Hepatic stellate cell (primary cell): Measurements from ENCODE around the gene GDI1.
A peak's percentile ranks its signal among the peaks of the same experiment; 100 is the strongest.
"Not testable (repeated sequence)": the region's sequence is repeated elsewhere in the genome, so short reads cannot be mapped to it uniquely, and the experiment has no call there.

Experiments used
- DNase-seq: peaks from one replicate; pipeline ENCODE4 v3.0.0; 2011; ENCODE audit warnings: low spot score

Gene GDI1

DNA sequence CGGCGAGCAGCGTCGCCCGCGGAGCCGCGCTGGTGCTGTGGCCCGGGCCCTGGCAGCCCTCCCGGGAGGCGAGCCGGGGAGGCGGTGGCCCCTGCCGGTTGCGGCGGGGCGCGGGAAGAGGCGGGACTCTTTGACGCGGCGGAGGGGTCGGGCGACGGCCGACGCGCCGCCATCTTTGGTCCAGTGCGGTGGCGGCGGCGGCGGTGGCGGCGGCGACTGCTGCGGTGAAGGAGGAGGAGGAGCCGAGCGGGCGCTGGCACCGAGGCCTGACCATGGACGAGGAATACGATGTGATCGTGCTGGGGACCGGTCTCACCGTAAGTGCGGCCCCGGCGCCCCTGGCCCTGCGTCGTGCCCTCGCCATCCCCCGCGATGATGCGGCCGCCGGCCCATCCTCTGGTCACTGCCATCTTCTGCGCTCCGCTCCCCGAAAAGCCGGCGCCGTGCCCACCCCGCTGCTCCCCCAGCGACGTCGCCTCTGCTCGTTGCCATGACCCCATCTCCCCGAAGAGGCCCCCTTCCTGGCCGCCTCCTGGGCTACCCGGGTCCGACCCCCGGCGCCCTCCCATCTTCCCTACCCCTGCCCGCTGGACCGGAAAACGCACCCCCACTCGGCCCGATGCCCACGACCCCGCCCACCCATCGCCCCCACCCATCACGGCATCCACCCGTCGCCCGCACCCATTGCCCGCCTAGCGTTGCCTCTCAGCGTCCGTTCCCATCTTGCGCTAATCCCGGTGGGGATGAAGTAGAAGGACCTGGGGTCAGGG lies at the start of gene GDI1:
GDI1 (plus strand) TSS at position 172 of the 770 bp plus-strand sequence; CDS start at position 273, 101 bp downstream.
- DNase-seq: peak; percentile 73

DNA sequence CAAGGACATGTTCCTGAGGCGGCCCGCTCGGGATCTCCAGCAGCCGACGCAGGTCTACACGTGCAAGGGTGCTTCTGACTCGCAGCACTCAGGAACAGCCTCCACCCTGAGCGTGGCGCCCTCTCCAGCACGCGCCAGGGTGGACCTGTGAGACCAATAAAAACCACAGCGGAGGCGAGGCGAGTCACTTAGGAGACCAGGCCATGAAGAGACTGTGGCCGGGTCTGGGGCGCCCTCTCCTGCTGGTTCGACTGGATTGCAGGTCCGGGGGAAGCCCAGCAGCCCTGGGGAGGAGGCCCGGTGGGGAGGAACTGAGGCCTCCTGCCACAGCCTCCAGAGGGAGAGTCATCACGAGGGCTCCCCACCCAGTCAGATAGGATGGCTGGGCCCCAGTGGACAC lies 48.9 kb upstream of the GDI1 start:
- DNase-seq: not testable (repeated sequence)

DNA sequence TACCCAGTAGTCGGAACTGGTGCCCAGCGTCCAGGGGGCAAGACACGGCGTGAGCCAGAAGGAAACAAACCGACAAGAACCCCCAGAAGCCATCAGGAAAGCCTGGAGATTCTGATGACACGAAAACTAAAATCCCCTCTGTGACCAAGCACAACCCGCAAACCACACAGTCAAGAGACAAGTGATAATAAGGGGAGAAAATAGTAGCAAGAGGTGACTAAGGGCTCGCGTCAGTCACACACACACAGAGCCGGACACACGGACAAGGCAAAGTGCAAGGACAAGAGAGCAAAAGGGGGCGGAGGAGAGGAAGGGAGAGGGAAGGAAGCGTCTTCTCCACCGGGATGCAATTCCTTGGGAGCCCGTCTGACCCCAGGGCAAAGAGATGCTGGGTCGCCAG lies 48.3 kb upstream of the GDI1 start:
- DNase-seq: not testable (repeated sequence)

DNA sequence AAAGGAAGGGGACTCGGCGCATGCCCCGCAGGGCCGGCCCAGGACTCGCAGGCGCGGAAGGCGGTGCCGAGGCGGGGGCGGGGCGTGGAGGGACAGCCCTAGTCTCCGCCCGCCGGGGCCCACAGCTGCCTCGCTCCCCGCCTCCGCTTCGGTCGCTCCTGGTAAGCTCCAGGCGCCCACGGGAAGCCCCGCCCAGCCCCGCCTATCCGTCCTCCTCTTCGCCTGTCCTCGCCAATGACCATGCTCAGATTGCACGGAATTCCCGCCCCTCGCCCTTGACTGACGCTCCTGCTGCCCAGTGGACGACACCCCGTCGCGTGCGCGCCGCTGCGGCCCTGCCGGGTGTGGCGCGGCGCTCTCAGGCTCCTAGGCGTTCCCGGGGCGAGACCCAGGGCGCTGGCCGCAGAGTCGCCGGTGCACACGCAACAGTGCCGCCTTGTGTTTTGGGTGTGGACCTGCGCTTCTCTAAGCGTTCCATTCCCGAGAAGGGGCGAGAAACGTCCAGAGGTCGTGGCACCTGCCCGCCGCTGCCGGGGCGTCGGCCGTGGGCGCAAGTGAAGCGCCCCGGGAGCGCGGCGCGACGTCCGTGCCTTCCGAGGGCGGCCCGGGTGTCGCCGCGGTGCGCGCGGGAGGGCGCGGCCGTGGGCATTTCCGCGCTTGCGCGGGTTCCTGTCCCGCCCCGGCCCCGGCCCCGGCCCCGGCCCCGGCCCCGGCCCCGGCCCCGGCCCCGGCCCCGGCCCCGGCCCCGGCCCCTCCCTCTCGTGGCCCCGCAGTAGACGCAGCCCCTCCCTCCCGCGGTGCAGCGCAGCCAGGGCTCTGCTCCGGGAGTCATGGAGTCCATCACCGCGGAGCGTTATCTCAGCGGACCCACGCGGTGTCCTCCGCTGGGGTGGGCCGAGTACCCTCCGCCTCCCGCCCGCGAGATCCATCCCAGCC lies 46.9 kb upstream of the GDI1 start:
- not testable (repeated sequence) for DNase-seq

DNA sequence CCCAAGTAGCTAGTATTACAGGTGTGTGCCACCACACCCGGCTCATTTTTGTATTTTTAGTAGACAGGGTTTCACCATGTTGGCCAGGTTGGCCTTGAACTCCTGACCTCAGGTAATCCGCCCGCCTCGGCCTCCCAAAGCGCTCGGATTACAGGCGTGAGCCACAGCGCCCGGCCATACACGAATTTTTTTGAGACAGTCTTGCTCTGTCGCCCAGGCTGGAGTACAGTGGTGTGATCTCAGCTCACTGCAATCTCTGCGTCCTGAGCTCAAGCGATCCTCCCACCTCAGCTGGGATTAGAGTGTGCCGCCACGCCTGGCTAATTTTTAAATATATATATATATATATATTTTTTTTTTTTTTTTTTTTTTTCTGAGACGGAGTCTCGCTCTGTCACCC lies 40.6 kb upstream of the GDI1 start:
- not testable (repeated sequence) for DNase-seq

DNA sequence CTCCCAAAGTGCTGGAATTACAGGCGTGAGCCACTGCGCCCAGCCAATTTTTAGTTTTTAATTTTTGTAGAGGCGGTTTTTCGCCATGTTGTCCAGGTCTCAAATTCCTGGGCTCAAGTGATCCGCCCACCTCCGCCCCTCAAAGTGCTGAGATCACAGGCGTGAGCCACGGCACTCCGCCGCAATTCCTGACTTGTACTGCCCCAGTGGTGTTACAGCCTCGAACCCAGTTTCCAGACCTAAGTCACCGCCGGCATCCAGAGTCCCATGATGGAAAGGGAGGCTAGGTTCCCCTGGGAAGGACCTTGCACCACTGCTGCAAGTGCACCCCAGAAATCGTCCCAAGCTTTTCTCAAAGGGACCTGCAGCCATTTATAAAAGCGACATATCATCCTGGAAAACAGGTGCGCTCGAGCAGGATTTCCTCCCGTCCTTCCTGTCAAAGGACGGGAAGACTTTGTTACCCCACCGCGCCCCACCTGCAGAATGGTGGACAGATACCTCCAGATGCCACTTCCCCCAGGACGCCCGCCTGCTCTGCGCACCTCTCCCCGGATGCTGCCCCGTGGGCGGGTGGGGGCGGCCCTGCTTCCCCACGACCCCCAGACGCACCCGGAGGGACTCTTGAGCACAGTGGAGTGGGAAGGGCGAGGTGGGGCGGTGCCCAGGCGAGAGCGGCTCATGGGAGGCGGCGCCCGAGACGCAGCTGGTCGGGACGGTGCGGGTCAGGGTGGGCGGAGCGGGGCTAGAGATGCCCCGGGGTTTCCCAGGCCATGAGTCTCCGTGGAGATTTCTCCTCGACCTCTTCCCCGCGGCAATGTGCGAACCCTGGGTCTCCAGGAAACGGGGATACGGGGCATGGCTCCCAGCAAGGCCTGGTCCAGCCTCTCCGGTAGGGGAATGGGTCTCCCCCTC lies 39.7 kb upstream of the GDI1 start:
- peak; percentile 64 for DNase-seq

DNA sequence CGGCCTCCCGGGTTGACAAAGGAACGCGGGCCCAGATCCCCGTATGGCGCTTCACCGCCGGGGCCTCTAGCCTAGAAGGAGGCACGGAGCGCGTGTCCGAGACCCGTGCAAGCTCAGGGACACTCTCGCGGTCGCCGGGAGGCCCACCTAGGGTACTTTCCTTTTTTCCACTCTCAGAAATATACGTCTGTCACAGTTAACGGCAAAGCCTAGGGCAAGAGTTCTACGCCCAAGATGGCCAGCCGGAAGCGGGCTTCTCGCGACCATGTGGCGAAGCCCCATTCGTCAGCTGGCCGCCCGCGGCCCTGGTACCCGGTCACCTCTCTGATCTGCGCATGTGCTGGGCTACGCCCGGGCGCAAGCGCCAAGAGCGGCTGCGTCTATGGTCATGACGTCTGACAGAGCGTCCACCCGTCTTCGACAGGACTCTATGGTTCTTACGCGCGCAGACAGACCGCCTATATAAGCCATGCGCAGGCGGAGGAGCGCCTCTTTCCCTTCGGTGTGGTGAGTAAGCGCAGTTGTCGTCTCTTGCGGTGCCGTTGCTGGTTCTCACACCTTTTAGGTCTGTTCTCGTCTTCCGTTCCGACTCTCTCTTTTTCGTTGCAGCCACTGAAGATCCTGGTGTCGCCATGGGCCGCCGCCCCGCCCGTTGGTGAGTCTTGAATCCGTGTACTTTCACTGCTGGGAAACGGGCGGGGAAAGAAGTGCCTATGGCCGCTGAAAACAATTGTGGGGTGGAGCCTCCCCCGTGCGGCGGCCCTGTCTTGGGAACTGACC lies 38.9 kb upstream of the GDI1 start, which contains the start of gene RPL10:
RPL10 (plus strand) TSS at position 490 of the 780 bp plus-strand sequence; CDS start at position 633, 143 bp downstream.
- DNase-seq: peak; percentile 98

DNA sequence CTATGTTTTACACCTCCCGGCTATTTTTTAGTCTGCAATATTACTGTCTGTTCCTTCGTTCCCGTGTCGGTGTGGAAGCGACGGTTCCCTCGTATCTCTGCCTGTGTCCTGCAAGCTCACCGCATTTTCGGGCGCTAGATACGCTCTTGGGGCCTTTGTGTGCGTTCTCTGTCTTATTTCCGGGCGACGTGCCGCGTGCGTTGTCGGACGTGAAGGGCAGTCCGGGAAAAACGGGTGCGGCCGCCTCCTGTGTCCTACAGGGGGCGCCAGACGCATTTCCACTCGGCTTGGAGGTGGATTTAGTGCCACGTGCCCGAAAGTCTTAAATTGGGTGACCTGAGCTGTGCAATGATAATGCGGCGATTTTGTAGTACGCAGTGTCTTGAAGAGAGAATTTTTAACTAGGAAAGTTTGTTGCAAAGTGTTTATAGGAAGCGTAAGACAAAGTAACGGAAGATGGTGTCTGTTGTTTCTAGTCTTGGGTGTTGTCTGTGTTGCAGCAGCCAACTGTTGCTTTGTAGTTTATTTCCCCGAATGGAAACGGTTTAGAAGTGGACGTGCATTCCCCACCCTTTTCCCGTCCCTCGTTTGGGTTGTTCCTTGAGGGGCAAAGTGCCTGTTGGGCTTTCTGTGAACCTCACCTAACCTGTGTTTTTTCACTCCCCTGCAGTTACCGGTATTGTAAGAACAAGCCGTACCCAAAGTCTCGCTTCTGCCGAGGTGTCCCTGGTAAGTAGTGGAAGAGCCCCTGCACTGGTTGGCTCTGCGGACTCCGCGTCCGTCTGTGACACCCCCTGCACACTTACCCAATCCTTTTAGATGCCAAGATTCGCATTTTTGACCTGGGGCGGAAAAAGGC lies 38.1 kb upstream of the GDI1 start:
- no peak for DNase-seq

DNA sequence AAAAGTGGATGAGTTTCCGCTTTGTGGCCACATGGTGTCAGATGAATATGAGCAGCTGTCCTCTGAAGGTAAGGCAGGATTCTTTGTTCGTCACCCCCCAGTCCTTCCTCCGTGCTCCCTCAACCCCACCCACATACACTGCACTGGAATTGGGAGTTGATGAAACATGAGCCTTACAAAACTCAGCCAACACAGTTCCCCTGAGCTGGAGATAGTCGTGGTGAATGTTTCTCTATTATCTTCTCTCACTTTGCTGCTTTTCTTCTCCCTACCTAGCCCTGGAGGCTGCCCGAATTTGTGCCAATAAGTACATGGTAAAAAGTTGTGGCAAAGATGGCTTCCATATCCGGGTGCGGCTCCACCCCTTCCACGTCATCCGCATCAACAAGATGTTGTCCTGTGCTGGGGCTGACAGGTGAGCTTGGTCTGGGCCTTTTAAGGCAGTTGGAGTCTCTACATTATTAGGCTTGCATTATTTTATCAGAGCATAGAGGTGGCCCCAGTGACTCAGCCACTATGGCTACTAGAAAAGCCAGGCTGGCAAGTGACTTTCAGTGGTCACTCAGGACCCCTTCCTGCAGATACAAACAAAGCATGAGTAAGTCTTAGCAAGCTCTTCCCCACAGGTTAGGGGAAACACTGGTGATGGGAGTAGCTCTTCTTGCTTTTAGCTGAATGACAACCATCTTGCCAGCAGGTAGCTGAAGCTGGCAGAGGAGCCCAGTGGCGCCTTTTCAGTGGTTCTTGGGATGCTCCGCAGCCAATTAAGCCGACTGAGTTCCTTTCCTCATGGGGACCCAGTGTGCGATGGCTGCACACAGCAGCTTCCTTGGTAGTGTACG lies 37.2 kb upstream of the GDI1 start:
- DNase-seq: no peak

DNA sequence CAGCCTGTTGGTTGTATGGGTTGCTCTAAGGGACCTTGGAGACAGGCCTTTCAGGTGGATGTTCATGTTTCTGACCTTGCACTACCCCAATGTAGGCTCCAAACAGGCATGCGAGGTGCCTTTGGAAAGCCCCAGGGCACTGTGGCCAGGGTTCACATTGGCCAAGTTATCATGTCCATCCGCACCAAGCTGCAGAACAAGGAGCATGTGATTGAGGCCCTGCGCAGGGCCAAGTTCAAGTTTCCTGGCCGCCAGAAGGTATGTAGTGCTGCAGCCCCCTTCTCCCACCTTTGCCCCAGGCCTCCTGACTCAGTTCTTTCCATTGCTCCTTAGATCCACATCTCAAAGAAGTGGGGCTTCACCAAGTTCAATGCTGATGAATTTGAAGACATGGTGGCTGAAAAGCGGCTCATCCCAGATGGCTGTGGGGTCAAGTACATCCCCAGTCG lies 36.6 kb upstream of the GDI1 start:
- DNase-seq: not testable (repeated sequence)

DNA sequence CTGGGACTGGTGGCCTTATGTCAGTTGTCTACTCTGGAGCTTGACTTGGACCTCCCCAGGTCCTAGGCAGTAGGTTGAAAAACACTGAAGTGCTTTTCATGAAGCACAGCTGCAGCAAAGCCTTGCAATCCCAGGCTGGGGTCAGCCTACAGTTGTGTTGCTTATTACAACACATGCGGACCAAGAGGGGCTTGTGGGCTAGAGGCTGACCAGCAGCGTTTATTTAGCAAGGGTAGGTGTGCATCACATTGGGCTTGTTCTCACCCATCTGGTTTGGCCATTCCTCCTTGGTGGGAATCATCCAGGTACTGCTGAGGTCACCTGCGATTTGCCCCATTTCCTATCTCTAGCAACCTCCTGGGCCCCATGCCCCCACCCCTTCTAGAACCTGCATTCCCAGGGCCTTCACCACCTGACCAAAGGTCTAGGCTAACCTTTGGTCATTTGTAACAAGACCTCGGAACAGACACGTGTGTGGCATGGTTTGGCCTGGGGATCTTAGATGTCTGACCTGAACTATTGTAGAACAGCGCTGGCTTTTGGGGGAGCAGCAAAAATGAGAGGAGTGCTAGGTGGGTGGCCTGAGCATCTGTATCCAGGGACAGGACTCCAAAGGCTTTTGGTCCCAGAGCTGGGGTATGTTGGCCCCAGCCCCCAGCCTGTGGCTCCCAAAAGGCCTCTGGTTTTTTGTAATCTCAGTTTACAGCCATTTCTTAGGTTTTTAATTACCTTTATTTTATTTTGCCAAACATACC lies 35.7 kb upstream of the GDI1 start:
- no peak for DNase-seq

DNA sequence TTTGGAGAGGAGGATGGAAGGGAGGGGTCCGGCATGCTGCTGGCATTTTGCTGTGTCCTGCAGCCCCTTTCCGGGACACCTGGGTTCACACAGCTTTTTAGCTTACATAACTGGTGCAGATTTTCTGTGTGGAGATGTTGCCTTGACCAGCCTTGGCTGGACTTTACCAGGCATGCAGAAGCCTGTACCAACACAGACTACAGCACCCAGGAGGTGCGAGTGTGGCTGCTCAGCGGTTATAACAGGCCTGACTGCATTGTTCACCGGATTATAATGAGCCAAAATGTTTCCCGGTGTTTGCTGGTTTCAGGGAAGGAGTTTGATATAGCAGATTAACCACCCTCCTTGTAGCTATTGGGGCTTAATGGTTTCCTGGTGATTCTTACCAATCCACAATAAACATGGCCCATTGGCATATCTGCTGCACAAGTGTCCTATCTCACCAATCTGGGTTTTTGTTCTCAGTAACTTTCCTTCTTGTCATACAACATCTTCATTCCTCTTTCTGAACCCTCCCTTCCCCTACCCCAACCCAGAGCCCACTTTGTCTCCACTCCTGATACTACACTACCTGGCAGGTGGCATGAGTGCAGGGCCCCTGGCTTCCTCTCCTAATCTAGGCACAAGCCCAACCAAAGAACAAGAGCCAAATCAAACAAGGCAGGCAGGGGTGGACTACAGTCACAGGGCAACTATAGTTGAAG lies 34.9 kb upstream of the GDI1 start:
- DNase-seq: no peak

DNA sequence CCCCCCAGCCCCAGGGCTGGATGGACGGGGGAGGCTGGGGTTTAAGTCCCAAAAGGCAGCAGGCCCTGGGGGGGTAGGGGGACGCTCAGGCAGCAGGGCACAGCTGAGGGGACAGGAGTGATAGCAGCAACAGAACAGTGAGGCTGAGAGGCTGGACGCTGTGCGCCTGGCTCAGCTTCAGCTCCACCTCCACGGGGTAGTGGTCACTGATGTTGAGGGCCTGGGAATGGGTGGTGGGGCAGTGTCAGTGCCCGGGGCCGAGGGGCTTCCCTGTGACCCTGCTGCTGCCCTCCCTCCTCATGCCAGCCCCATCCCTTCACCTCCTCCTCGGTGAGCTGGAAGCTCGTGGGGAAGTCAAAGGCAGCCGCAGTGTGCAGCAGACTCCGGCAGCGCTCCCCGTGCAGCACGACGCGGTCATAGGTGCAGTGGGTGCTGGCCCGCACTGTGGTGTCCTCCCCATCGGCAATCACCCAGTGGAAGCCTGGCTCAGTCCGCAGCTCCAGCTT lies 34.3 kb upstream of the GDI1 start:
- no peak for DNase-seq

DNA sequence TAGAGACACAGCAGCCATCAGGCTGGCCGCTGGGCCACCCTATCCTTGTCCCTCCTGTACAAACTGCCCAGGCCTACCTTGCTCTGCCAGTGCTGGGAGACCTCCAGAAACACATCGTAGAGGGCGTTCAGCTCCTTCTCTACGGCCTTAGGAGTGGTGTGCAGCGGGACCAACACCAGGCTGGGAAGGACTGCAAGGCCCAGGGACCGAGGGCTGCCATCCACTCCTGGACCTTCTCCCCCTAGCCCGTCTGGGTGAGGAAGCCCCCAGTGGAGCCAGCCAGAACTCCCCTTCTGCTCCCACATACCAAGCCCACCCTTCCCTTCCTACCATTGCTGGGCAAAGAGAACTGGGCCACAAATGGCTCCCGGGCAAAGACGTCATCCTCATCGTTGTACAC lies 33.8 kb upstream of the GDI1 start:
- DNase-seq: no peak

DNA sequence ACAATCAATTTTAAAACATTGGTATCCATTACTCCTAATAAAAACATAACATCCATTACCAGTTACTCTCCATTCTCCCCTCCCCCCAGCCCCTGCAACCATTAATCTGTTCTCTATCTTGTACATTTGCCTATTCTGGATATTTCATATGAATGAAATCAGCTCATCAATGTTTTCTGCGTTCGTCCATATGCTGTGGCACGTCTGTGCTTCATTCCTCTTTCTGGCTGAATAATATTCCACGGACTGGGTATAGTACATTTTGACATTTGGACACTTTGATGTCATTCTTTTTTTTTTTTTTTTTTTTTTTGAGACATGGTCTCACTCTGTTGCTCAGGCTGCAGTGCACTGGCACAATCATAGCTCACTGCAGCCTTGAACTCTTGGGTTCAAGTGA lies 33.1 kb upstream of the GDI1 start:
- DNase-seq: no peak

DNA sequence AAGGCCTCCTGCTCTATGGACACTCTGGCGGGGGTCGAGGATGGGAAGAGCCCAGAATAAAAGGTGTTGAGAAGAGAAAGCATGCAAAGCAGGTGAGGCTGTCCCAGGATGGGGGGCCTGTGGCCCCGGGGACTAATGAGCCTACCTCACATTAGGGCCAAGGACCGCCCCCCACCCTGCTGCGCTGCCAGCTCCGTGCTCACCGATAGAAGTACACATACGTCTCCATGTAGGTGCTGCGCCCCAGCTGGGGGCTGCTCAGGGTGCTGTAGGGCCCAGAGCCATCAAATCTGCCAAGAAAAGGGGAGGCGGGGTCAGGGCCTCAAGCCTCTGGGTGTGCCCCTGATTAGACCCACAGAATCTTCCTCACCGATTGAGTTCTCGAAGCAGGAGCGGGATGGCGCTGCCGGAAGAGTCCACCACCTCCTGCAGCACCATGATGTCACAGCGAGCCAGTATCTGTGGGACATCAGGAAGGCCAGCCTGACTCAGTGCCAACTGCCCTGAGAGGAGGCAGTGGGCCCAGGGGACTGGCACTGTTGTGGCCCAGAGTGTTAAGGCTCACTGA lies 32.2 kb upstream of the GDI1 start:
- no peak for DNase-seq

DNA sequence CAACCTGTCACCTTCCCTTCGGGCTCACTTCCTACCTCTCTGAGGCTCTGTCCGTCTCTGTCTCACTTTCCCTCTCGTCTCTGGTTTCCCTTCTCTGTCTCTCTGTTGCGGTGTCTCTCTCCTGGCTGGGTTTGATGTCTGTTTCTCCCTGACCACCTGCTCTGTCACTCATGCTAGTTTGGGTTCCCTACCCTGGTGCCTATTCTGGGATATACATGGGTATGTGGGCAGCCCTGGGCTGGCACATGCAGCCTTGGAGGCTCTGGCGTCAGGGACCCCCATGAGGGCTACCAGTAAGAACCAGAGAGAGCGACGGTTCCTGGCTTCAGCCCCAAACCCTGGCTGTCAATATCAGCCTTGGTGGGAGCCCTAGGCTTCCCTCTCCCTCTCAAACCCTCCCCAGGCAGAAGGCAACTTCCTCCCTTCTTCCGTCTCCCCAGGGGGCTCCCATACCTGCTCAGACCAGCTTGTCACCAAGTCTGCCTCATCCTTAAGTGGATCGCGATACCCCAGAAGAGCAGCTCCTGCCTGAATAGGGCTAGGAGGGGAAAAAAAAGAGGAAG lies 28.2 kb upstream of the GDI1 start:
- DNase-seq: no peak
